Mesothelial cell of epicardium (in vitro differentiated cells): ENCODE results near the gene CERCAM. TPM values are rescaled to one million over a fixed set of nuclear protein-coding genes. Genes with fewer than 3 reads are reported as not detected.

Experiments used
- DNase-seq, 2 experiments: peaks; one replicate each; pipeline ENCODE4 v3.0.0; 2021; ENCODE audit warnings: low spot score in 2 of 2; ENCODE audit not compliant: unreplicated experiment in 2 of 2
- H3K27ac Mint-ChIP-seq: 2 replicates; pipeline ENCODE4 v1.8.0; 2021; ENCODE audit warnings: mixed read lengths
- H3K27me3 Mint-ChIP-seq: 2 replicates; pipeline ENCODE4 v1.8.0; 2021; ENCODE audit warnings: low read depth, mixed read lengths
- H3K36me3 Mint-ChIP-seq: 2 replicates; pipeline ENCODE4 v1.8.0; 2021; ENCODE audit warnings: mixed read lengths
- H3K4me1 Mint-ChIP-seq: 2 replicates; pipeline ENCODE4 v1.8.0; 2021; ENCODE audit warnings: mixed read lengths
- H3K4me3 Mint-ChIP-seq: 2 replicates; pipeline ENCODE4 v1.8.0; 2021; ENCODE audit warnings: mild to moderate bottlenecking, moderate library complexity, mixed read lengths
- H3K9me3 Mint-ChIP-seq: 2 replicates; pipeline ENCODE4 v1.8.0; 2021; ENCODE audit warnings: mixed read lengths
- total RNA-seq: library from RNA; stranded (reverse); gene quantifications from 3 replicates; pipeline ENCODE4 v1.2.1, GENCODE V29; 2021
- TF ChIP-seq, protein P1 (sequence below): fragments of 200-600 bp; sonication (generic); IDR thresholded peaks from one replicate; pipeline ENCODE4 v1.5.0; 2021; ENCODE audit warnings: antibody characterized with exemption; ENCODE audit not compliant: unreplicated experiment

The CERCAM gene
- total RNA-seq, 1 donor from 2014 or later: 141 TPM

DNA sequence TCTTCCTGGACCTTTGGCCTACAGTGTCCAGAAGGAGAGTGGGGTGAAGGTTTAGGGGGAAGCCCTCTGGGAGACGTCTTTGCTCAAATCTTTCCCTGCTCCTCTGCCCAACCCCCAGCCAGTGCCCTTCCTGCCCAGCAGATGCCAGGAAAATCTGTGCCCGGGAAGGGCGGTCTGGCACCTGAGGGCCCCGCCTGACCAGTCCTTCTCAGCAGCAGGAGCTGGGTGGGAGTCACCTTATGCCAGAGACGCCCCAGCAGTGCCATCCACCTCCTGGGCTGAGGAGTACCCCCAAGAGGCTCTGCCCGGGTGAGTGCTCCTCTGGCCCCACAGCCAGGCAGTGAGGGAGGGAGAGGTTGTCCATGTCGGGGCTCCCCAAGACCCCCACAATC, 14.9 kb upstream of the CERCAM start:
- peaks cover 25% of the 10 kb centered on the region for H3K27me3 Mint-ChIP-seq
- H3K27ac Mint-ChIP-seq: no peak overlapping the region
- DNase-seq: no peak
- TF ChIP-seq, protein P1, sequence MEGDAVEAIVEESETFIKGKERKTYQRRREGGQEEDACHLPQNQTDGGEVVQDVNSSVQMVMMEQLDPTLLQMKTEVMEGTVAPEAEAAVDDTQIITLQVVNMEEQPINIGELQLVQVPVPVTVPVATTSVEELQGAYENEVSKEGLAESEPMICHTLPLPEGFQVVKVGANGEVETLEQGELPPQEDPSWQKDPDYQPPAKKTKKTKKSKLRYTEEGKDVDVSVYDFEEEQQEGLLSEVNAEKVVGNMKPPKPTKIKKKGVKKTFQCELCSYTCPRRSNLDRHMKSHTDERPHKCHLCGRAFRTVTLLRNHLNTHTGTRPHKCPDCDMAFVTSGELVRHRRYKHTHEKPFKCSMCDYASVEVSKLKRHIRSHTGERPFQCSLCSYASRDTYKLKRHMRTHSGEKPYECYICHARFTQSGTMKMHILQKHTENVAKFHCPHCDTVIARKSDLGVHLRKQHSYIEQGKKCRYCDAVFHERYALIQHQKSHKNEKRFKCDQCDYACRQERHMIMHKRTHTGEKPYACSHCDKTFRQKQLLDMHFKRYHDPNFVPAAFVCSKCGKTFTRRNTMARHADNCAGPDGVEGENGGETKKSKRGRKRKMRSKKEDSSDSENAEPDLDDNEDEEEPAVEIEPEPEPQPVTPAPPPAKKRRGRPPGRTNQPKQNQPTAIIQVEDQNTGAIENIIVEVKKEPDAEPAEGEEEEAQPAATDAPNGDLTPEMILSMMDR: no peak
- H3K9me3 Mint-ChIP-seq: no peaks in the 10 kb centered on the region
- no peak overlapping the region for H3K4me3 Mint-ChIP-seq
- H3K36me3 Mint-ChIP-seq: no peaks in the 10 kb centered on the region
- peaks cover 9% of the 10 kb centered on the region for H3K4me1 Mint-ChIP-seq

GRCh38 chr9:128406848-128407391, 13.7 kb upstream of the CERCAM start:
- Mint-ChIP-seq H3K4me3 (no peak overlapping the region), H3K27ac (no peak overlapping the region), H3K9me3 (no peaks in the 10 kb centered on the region), H3K27me3 (peaks cover 19% of the 10 kb centered on the region), H3K36me3 (no peaks in the 10 kb centered on the region), H3K4me1 (peaks cover 9% of the 10 kb centered on the region)
- DNase-seq: no peak
- TF ChIP-seq, protein P1: no peak

DNA sequence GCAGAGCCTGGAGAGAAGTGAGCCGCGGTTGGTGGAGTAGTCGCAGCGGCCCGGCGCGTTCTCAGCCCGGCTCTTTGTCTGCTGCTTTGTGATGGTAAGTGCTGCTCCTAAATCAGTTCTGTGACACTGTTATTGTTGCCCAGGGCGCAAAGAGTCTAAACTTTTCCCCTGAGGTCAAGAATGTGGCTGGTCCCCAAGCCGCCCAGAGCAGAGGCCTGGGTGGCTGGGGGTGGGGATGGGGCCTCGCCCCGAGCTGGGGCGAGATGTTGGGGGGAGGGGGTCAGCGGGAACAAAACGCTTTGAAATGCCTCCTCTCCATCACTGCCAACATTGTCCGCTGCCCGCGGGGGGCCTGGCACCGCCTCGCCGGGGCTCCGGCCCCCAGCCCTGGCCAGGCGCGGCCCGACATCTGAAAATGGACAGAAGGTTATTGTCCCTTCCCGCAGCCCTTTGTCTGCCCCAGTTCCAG, 11.7 kb upstream of the CERCAM start:
- H3K4me3 Mint-ChIP-seq: no peak overlapping the region
- no peak for DNase-seq
- H3K4me1 Mint-ChIP-seq: peaks cover 10% of the 10 kb centered on the region
- H3K27me3 Mint-ChIP-seq: peaks cover 10% of the 10 kb centered on the region
- no peaks in the 10 kb centered on the region for H3K36me3 Mint-ChIP-seq
- TF ChIP-seq, protein P1: no peak
- H3K9me3 Mint-ChIP-seq: no peaks in the 10 kb centered on the region
- H3K27ac Mint-ChIP-seq: peak overlapping the region; percentile 56

- Mint-ChIP-seq H3K9me3 (no peaks in the 10 kb centered on the region), H3K4me3 (no peak overlapping the region), H3K27me3 (peaks cover 11% of the 10 kb centered on the region), H3K4me1 (peaks cover 12% of the 10 kb centered on the region), H3K27ac (no peak overlapping the region), H3K36me3 (no peaks in the 10 kb centered on the region)
- TF ChIP-seq, protein P1: no peak
- no peak for DNase-seq
Measured at GRCh38 chr9:128409450-128409849, 11.2 kb upstream of the CERCAM start.

GRCh38 chr9:128409978-128410377, 10.7 kb upstream of the CERCAM start:
- no peak overlapping the region for H3K27ac Mint-ChIP-seq
- TF ChIP-seq, protein P1: no peak
- DNase-seq: no peak

More at GRCh38 chr9:128409978-128410377, 10.7 kb upstream of the CERCAM start:
- no peaks in the 10 kb centered on the region for H3K36me3 Mint-ChIP-seq
- peaks cover 14% of the 10 kb centered on the region for H3K27me3 Mint-ChIP-seq
- no peaks in the 10 kb centered on the region for H3K9me3 Mint-ChIP-seq
- peaks cover 15% of the 10 kb centered on the region for H3K4me1 Mint-ChIP-seq
- no peak overlapping the region for H3K4me3 Mint-ChIP-seq
